Measurements from ENCODE around the gene SH3BP1.
"Not testable (repeated sequence)": the region's sequence is repeated elsewhere in the genome, so short reads cannot be mapped to it uniquely, and the experiment has no call there.

Gene SH3BP1

GRCh38 chr22:37654563-37655251 is 15.2 kb downstream of the SH3BP1 start:
- peaks cover 3% of the 10 kb centered on the region; the same call in 1 of the 2 replicates for H3K4me1 ChIP-seq
- no peaks in the 10 kb centered on the region for H3K27me3 ChIP-seq
- TF ChIP-seq CTCF (IDR thresholded peaks at IDR 0.05; ENCODE audit: low read depth, low read length): no peak
- H3K9me3 ChIP-seq: no peaks in the 10 kb centered on the region
- DNase-seq: no peak
- no peak overlapping the region for H3K4me3 ChIP-seq (ENCODE audit: low read depth, low read length)
- no peaks in the 10 kb centered on the region; the same call in 1 of the 2 replicates for H3K36me3 ChIP-seq

GRCh38 chr22:37655252-37655563 is 15.7 kb downstream of the SH3BP1 start:
- Histone ChIP-seq H3K4me1 (peaks cover 4% of the 10 kb centered on the region; the same call in 1 of the 2 replicates), H3K36me3 (no peaks in the 10 kb centered on the region; the same call in 1 of the 2 replicates), H3K4me3 (ENCODE audit: low read depth, low read length) (no peak overlapping the region), H3K27me3 (no peaks in the 10 kb centered on the region), H3K9me3 (no peaks in the 10 kb centered on the region)
- no peak for TF ChIP-seq CTCF (IDR thresholded peaks at IDR 0.05; ENCODE audit: low read depth, low read length)
- no peak for DNase-seq

- H3K4me1 ChIP-seq: peaks cover 10% of the 10 kb centered on the region
- H3K4me3 ChIP-seq (ENCODE audit: low read depth, low read length); H3K27me3 ChIP-seq; DNase-seq; H3K9me3 ChIP-seq; H3K36me3 ChIP-seq: not testable (repeated sequence)
Measured at GRCh38 chr22:37656583-37656982, 17.1 kb downstream of the SH3BP1 start.

GRCh38 chr22:37657590-37658132 is 18.2 kb downstream of the SH3BP1 start:
- Histone ChIP-seq H3K4me1 (peaks cover 11% of the 10 kb centered on the region), H3K27me3 (no peaks in the 10 kb centered on the region), H3K36me3 (peaks cover 4% of the 10 kb centered on the region), H3K4me3 (ENCODE audit: low read depth, low read length) (peak overlapping the region; percentile 85), H3K9me3 (no peaks in the 10 kb centered on the region)
- no peak for DNase-seq
- TF ChIP-seq CTCF (IDR thresholded peaks at IDR 0.05; ENCODE audit: low read depth, low read length): no peak

- Histone ChIP-seq H3K4me1 (peaks cover 11% of the 10 kb centered on the region), H3K27me3 (no peaks in the 10 kb centered on the region), H3K36me3 (peaks cover 4% of the 10 kb centered on the region), H3K9me3 (no peaks in the 10 kb centered on the region), H3K4me3 (ENCODE audit: low read depth, low read length) (peak within 1 kb of the TSS; percentile 91)
- peak; percentile 99 for DNase-seq
- no peak for TF ChIP-seq CTCF (IDR thresholded peaks at IDR 0.05; ENCODE audit: low read depth, low read length)
Measured at GRCh38 chr22:37658133-37659065, 18.9 kb downstream of the SH3BP1 start, which contains the start of gene PDXP. Gene PDXP, plus strand, starts transcription at chr22:37658723. Its CDS starts 60 bp downstream, at chr22:37658783.

- Histone ChIP-seq H3K27me3 (no peaks in the 10 kb centered on the region), H3K4me1 (peaks cover 11% of the 10 kb centered on the region), H3K4me3 (ENCODE audit: low read depth, low read length) (peak overlapping the region; percentile 91), H3K9me3 (no peaks in the 10 kb centered on the region), H3K36me3 (peaks cover 5% of the 10 kb centered on the region)
- no peak for DNase-seq
- no peak for TF ChIP-seq CTCF (IDR thresholded peaks at IDR 0.05; ENCODE audit: low read depth, low read length)
Measured at GRCh38 chr22:37659066-37659896, 19.8 kb downstream of the SH3BP1 start.

All from BE2C (cell line).